HL-60 (cell line): ENCODE measurements around the gene OGA.

Source experiments
- CTCF ChIP-seq: IDR thresholded peaks from one replicate; pipeline ENCODE4 v1.5.1; 2011; ENCODE audit warnings: low read length, control low read depth, inconsistent platforms; ENCODE audit not compliant: insufficient read depth
- GABPA ChIP-seq: IDR thresholded peaks from 2 replicates; pipeline ENCODE4 v1.6.1; 2012; ENCODE audit warnings: low read depth
- POLR2AphosphoS5 ChIP-seq: IDR thresholded peaks from 2 replicates; pipeline ENCODE4 v1.6.1; 2012; ENCODE audit warnings: low read depth
- TF ChIP-seq, protein P1 (sequence below): IDR thresholded peaks from 2 replicates; pipeline ENCODE4 v1.6.1; 2012; ENCODE audit warnings: low read depth; ENCODE audit not compliant: insufficient replicate concordance

- TF ChIP-seq CTCF (no peak), POLR2AphosphoS5 (no peak), GABPA (no peak)
- TF ChIP-seq, protein P1, sequence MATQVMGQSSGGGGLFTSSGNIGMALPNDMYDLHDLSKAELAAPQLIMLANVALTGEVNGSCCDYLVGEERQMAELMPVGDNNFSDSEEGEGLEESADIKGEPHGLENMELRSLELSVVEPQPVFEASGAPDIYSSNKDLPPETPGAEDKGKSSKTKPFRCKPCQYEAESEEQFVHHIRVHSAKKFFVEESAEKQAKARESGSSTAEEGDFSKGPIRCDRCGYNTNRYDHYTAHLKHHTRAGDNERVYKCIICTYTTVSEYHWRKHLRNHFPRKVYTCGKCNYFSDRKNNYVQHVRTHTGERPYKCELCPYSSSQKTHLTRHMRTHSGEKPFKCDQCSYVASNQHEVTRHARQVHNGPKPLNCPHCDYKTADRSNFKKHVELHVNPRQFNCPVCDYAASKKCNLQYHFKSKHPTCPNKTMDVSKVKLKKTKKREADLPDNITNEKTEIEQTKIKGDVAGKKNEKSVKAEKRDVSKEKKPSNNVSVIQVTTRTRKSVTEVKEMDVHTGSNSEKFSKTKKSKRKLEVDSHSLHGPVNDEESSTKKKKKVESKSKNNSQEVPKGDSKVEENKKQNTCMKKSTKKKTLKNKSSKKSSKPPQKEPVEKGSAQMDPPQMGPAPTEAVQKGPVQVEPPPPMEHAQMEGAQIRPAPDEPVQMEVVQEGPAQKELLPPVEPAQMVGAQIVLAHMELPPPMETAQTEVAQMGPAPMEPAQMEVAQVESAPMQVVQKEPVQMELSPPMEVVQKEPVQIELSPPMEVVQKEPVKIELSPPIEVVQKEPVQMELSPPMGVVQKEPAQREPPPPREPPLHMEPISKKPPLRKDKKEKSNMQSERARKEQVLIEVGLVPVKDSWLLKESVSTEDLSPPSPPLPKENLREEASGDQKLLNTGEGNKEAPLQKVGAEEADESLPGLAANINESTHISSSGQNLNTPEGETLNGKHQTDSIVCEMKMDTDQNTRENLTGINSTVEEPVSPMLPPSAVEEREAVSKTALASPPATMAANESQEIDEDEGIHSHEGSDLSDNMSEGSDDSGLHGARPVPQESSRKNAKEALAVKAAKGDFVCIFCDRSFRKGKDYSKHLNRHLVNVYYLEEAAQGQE = no peak
These were observed 19.5 kb upstream of the OGA start for GRCh38 chr10:101837748-101838147.
